Uterus (tissue), 4 donors: ENCODE data around the gene IFT25. TPM values are rescaled to one million over a fixed set of nuclear protein-coding genes. Genes with fewer than 3 reads are reported as not detected.

ENCODE experiments used
- DNase-seq, 2 donors: peaks; one replicate each; pipeline ENCODE4 v3.0.0-alpha.2; 2019 to 2020
- H3K27ac ChIP-seq, 2 donors: fragments of 200-600 bp; sonication (generic); 1 replicate in 1 of 2; 2 replicates in 1 of 2; pipeline ENCODE4 v1.5.1; 2016 to 2018
- H3K27me3 ChIP-seq, 2 donors: fragments of 200-600 bp; sonication (generic); one replicate each; pipeline ENCODE4 v1.5.1; 2018 to 2019; ENCODE audit warnings: control low read depth in 1 of 2
- H3K36me3 ChIP-seq, 2 donors: fragments of 200-600 bp; sonication (generic); one replicate each; pipeline ENCODE4 v1.5.1; 2019; ENCODE audit warnings: control low read depth in 1 of 2
- H3K4me1 ChIP-seq, 2 donors: fragments of 200-600 bp; sonication (generic); one replicate each; pipeline ENCODE4 v1.5.1; 2018 to 2019; ENCODE audit warnings: control low read depth in 1 of 2
- H3K4me3 ChIP-seq, 2 donors: fragments of 200-600 bp; sonication (generic); 1 replicate in 1 of 2; 2 replicates in 1 of 2; pipeline ENCODE4 v1.5.1; 2018 to 2019; ENCODE audit warnings: mild to moderate bottlenecking in 1 of 2
- H3K9me3 ChIP-seq, 2 donors: fragments of 200-600 bp; sonication (generic); one replicate each; pipeline ENCODE4 v1.5.1; 2019; ENCODE audit warnings: control low read depth in 1 of 2
- CTCF ChIP-seq, 4 experiments: fragments of 200-600 bp in 2 of 4; fragments of 450-650 bp in 2 of 4; sonication (generic) in 2 of 4; IDR thresholded peaks; one replicate each; pipeline ENCODE4 v1.5.1; 2016 to 2019; ENCODE audit warnings: antibody characterized with exemption in 4 of 4, mild to moderate bottlenecking in 2 of 4, moderate library complexity in 1 of 4
- POLR2A ChIP-seq, 2 donors: fragments of 450-650 bp; IDR thresholded peaks; one replicate each; pipeline ENCODE4 v1.6.1; 2016; ENCODE audit warnings: antibody characterized with exemption in 2 of 2, mild to moderate bottlenecking in 1 of 2, moderate library complexity in 1 of 2
- intact Hi-C: fragments of 100-400 bp; cut with DNase I; formaldehyde crosslinking; loops from one replicate; pipeline ENCODE4 v1.15.1; 2023; ENCODE audit warnings: low total_unique reads
- total RNA-seq, 4 donors: library from RNA; depleted of rRNA in 3 of 4; stranded (reverse); fragments of >200 nt in 3 of 4; gene quantifications; one replicate each; pipeline versions ENCODE4 v1.1.0 to v1.2.4, GENCODE V29; 2014 to 2023
- donor health status: DM: yes; HTN: yes; CAD: no.

Gene IFT25
- total RNA-seq, 4 donors from 2014 or later, result 1.3 to 40.6 (median 28.7) TPM

GRCh38 chr1:53911442-53911841 lies 34.1 kb downstream of the IFT25 start:
- intact Hi-C loops, result no loop called here
- Histone ChIP-seq H3K36me3 (no peaks in the 10 kb centered on the region), H3K4me1 (no peaks in the 10 kb centered on the region), H3K4me3 (no peak overlapping the region), H3K9me3 (no peaks in the 10 kb centered on the region), H3K27ac (no peak overlapping the region), H3K27me3 (no peaks in the 10 kb centered on the region)
- DNase-seq, result no peak
- TF ChIP-seq POLR2A (IDR thresholded peaks at IDR 0.05) (no peak), CTCF (IDR thresholded peaks at IDR 0.05) (no peak)

GRCh38 chr1:53909946-53910345 lies 35.6 kb downstream of the IFT25 start:
- no peaks in the 10 kb centered on the region for H3K4me1 ChIP-seq
- DNase-seq, result no peak
- no peaks in the 10 kb centered on the region for H3K27me3 ChIP-seq
- H3K36me3 ChIP-seq, result no peaks in the 10 kb centered on the region
- no peaks in the 10 kb centered on the region for H3K9me3 ChIP-seq
- H3K27ac ChIP-seq, result no peak overlapping the region
- no peak for TF ChIP-seq POLR2A (IDR thresholded peaks at IDR 0.05)
- no peak for TF ChIP-seq CTCF (IDR thresholded peaks at IDR 0.05)
- intact Hi-C loops, result no loop called here
- no peak overlapping the region for H3K4me3 ChIP-seq

GRCh38 chr1:53906121-53906520 lies 39.4 kb downstream of the IFT25 start:
- Histone ChIP-seq H3K9me3 (no peaks in the 10 kb centered on the region), H3K4me1 (no peaks in the 10 kb centered on the region), H3K36me3 (no peaks in the 10 kb centered on the region), H3K27me3 (no peaks in the 10 kb centered on the region), H3K4me3 (no peak overlapping the region), H3K27ac (no peak overlapping the region)
- intact Hi-C loops, result no loop called here
- TF ChIP-seq CTCF (IDR thresholded peaks at IDR 0.05), result no peak
- DNase-seq, result no peak

GRCh38 chr1:53905509-53905908 lies 40.0 kb downstream of the IFT25 start:
- H3K4me3 ChIP-seq, result no peak overlapping the region
- H3K36me3 ChIP-seq, result no peaks in the 10 kb centered on the region
- H3K9me3 ChIP-seq, result no peaks in the 10 kb centered on the region
- intact Hi-C loops, result no loop called here
- no peak overlapping the region for H3K27ac ChIP-seq
- no peak for DNase-seq
- no peaks in the 10 kb centered on the region for H3K27me3 ChIP-seq
- no peak for TF ChIP-seq CTCF (IDR thresholded peaks at IDR 0.05)
- TF ChIP-seq POLR2A (IDR thresholded peaks at IDR 0.05), result no peak
- no peaks in the 10 kb centered on the region for H3K4me1 ChIP-seq

- Histone ChIP-seq H3K9me3 (no peaks in the 10 kb centered on the region), H3K4me1 (no peaks in the 10 kb centered on the region), H3K27me3 (no peaks in the 10 kb centered on the region), H3K4me3 (no peak overlapping the region), H3K27ac (no peak overlapping the region), H3K36me3 (no peaks in the 10 kb centered on the region)
- DNase-seq, result no peak
- intact Hi-C loops, result no loop called here
- no peak for TF ChIP-seq CTCF (IDR thresholded peaks at IDR 0.05)
- no peak for TF ChIP-seq POLR2A (IDR thresholded peaks at IDR 0.05)
Observed at GRCh38 chr1:53902235-53903138, 43.0 kb downstream of the IFT25 start.
